ENCODE results near the gene BLACAT1. TPM values are rescaled to one million over a fixed set of nuclear protein-coding genes. Genes with fewer than 3 reads are reported as not detected.

BLACAT1 gene
- total RNA-seq, 3 donors from 2014 or later, result 0.66 to 1.5 TPM; not detected in 1

GRCh38 chr1:205453466-205453865, 2.4 kb downstream of the BLACAT1 start:
- H3K36me3 ChIP-seq, result no peaks in the 10 kb centered on the region
- H3K27me3 ChIP-seq, result peaks cover 11 to 69% of the 10 kb centered on the region in 2 donors
- no peaks in the 10 kb centered on the region for H3K9me3 ChIP-seq
- H3K27ac ChIP-seq, result no peak overlapping the region
- H3K4me1 ChIP-seq, result peaks cover 0 to 16% of the 10 kb centered on the region in 2 donors
- TF ChIP-seq POLR2AphosphoS5 (IDR thresholded peaks at IDR 0.05) (no peak), POLR2A (IDR thresholded peaks at IDR 0.05) (no peak), CTCF (IDR thresholded peaks at IDR 0.05) (no peak)
- no peak for DNase-seq (ENCODE audit: low spot score in 2 of 2)
- intact Hi-C loops (cut with DNase I; ENCODE audit: low total_unique reads), result no loop called here
- H3K4me3 ChIP-seq, result no peak overlapping the region

- H3K27me3 ChIP-seq, result peaks cover 11 to 65% of the 10 kb centered on the region in 2 donors
- DNase-seq (ENCODE audit: low spot score in 2 of 2), result no peak
- H3K4me1 ChIP-seq, result peaks cover 0 to 16% of the 10 kb centered on the region in 2 donors
- TF ChIP-seq POLR2AphosphoS5 (IDR thresholded peaks at IDR 0.05), result no peak
- no peak for TF ChIP-seq CTCF (IDR thresholded peaks at IDR 0.05)
- TF ChIP-seq POLR2A (IDR thresholded peaks at IDR 0.05), result no peak
- H3K27ac ChIP-seq, result no peak overlapping the region
- no peaks in the 10 kb centered on the region for H3K9me3 ChIP-seq
- intact Hi-C loops (cut with DNase I; ENCODE audit: low total_unique reads), result no loop called here
- no peak overlapping the region for H3K4me3 ChIP-seq
- no peaks in the 10 kb centered on the region for H3K36me3 ChIP-seq
These were observed 2.9 kb downstream of the BLACAT1 start for GRCh38 chr1:205452933-205453332.

- TF ChIP-seq POLR2AphosphoS5 (IDR thresholded peaks at IDR 0.05), result no peak
- TF ChIP-seq CTCF (IDR thresholded peaks at IDR 0.05), result no peak
- no peak for TF ChIP-seq POLR2A (IDR thresholded peaks at IDR 0.05)
- H3K36me3 ChIP-seq, result no peaks in the 10 kb centered on the region
- H3K4me1 ChIP-seq, result peaks cover 0 to 16% of the 10 kb centered on the region in 2 donors
- H3K27ac ChIP-seq, result no peak overlapping the region
- intact Hi-C loops (cut with DNase I; ENCODE audit: low total_unique reads), result no loop called here
- H3K27me3 ChIP-seq, result peaks cover 11 to 59% of the 10 kb centered on the region in 2 donors
- no peak for DNase-seq (ENCODE audit: low spot score in 2 of 2)
- H3K4me3 ChIP-seq, result no peak overlapping the region
- no peaks in the 10 kb centered on the region for H3K9me3 ChIP-seq
These were observed 3.5 kb downstream of the BLACAT1 start for GRCh38 chr1:205452364-205452763.

- peaks cover 6 to 53% of the 10 kb centered on the region in 2 donors for H3K27me3 ChIP-seq
- H3K4me1 ChIP-seq, result peaks cover 0 to 16% of the 10 kb centered on the region in 2 donors
- intact Hi-C loops (cut with DNase I; ENCODE audit: low total_unique reads), result no loop called here
- H3K4me3 ChIP-seq, result no peak overlapping the region
- H3K27ac ChIP-seq, result no peak overlapping the region
- DNase-seq (ENCODE audit: low spot score in 2 of 2), result no peak
- H3K9me3 ChIP-seq, result no peaks in the 10 kb centered on the region
- no peaks in the 10 kb centered on the region for H3K36me3 ChIP-seq
- no peak for TF ChIP-seq POLR2AphosphoS5 (IDR thresholded peaks at IDR 0.05)
- no peak for TF ChIP-seq POLR2A (IDR thresholded peaks at IDR 0.05)
- no peak for TF ChIP-seq CTCF (IDR thresholded peaks at IDR 0.05)
These were observed 4.1 kb downstream of the BLACAT1 start for GRCh38 chr1:205451759-205452164.

- Histone ChIP-seq H3K27ac (no peak overlapping the region), H3K36me3 (no peaks in the 10 kb centered on the region), H3K4me1 (peaks cover 0 to 11% of the 10 kb centered on the region in 2 donors), H3K27me3 (peaks cover 5 to 48% of the 10 kb centered on the region in 2 donors), H3K4me3 (no peak overlapping the region), H3K9me3 (no peaks in the 10 kb centered on the region)
- no peak for DNase-seq (ENCODE audit: low spot score in 2 of 2)
- TF ChIP-seq CTCF (IDR thresholded peaks at IDR 0.05), result no peak
- TF ChIP-seq POLR2AphosphoS5 (IDR thresholded peaks at IDR 0.05), result no peak
- no peak for TF ChIP-seq POLR2A (IDR thresholded peaks at IDR 0.05)
- intact Hi-C loops (cut with DNase I; ENCODE audit: low total_unique reads), result no loop called here
These were observed 4.6 kb downstream of the BLACAT1 start for GRCh38 chr1:205451202-205451601.
